IMR-90 (cell line): ENCODE results near the gene IQCB1.

Experiments
- BHLHE40 ChIP-seq: fragments of 150-350 bp; IDR thresholded peaks from 2 replicates; pipeline ENCODE4 v1.6.1; 2016; ENCODE audit warnings: mild to moderate bottlenecking, low read depth, low read length
- CEBPB ChIP-seq: IDR thresholded peaks from 2 replicates; pipeline ENCODE4 v1.6.1; 2012; ENCODE audit warnings: low read depth, low read length, improper control_type of control experiment
- CTCF ChIP-seq: conservative IDR thresholded peaks from 2 replicates; pipeline ENCODE4 v1.5.1; 2012; ENCODE audit warnings: mild to moderate bottlenecking, low read depth, low read length, improper control_type of control experiment
- MAZ ChIP-seq: IDR thresholded peaks from 2 replicates; pipeline ENCODE4 v1.6.1; 2012; ENCODE audit warnings: low read depth, mild to moderate bottlenecking, low read length, improper control_type of control experiment, moderate library complexity, borderline replicate concordance
- MXI1 ChIP-seq: IDR thresholded peaks from 2 replicates; pipeline ENCODE4 v1.6.1; 2012; ENCODE audit warnings: low read depth, mild to moderate bottlenecking, low read length, moderate library complexity, borderline replicate concordance
- POLR2A ChIP-seq: IDR thresholded peaks from 2 replicates; pipeline ENCODE4 v1.6.1; 2012; ENCODE audit warnings: mild to moderate bottlenecking, low read depth, low read length
- RAD21 ChIP-seq: IDR thresholded peaks from 2 replicates; pipeline ENCODE4 v1.6.1; 2012; ENCODE audit warnings: low read length, improper control_type of control experiment
- RCOR1 ChIP-seq: IDR thresholded peaks from 2 replicates; pipeline ENCODE4 v1.6.1; 2012; ENCODE audit warnings: mild to moderate bottlenecking, low read length, improper control_type of control experiment; ENCODE audit not compliant: insufficient replicate concordance

- TF ChIP-seq CTCF = no peak
- no peak for TF ChIP-seq MXI1
- no peak for TF ChIP-seq POLR2A
- TF ChIP-seq MAZ = no peak
- TF ChIP-seq CEBPB = no peak
- TF ChIP-seq RAD21 = no peak
- TF ChIP-seq BHLHE40 = no peak
- TF ChIP-seq RCOR1 = no peak
Measured at GRCh38 chr3:121800906-121801305, 34.0 kb downstream of the IQCB1 start.
